Endothelial cell of hepatic sinusoid (primary cell): ENCODE results near the gene RBM17.

ENCODE experiments used
- in situ Hi-C: cut with HindIII; loops from 2 replicates; pipeline ENCODE4 v1.10.0; 2017; ENCODE audit warnings: low sequenced_read_pairs

The RBM17 gene

DNA sequence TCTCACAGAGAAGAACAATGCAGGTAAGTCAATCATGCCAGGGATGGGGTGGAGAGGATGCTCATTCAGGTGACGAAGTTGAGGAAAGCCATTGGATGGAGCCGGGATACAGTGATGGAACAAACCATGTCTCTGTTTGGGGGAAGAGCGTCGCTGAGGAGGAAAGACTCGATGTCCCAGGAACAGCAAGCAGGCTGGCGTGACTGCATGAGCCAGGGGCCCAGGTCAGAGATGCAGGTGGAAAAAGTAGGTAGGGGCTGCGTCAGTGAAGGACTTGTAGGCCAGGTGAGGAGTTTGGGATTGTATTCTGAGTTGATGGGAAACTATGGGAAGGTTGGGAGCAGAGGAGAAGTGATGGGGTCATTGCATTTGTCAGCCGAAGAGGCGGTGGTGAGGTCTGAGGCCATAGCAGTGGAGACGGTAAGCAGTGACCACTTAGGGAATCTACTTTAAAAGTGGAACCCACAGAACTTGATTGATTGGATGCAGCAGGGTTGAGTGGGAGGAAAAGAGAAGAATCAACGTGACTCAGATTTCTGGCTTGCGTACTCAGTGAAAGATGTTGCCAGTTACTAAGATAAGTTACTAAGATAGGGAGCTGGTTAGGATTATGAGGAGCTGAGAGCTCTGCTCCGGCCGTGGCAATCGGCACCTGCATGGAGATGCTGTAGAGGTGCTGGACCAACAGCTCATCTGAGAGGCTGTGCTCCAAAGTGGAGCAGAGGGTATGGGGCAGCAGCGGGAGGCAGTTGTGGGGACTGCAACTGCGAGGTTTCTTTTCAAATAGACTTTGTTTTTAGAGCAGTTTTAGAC lies 14.1 kb upstream of the RBM17 start:
- in situ Hi-C loops, result loop anchor here (25.0 kb wide), 1 partner anchor 313 kb away; no protein-coding TSS in a partner anchor

DNA sequence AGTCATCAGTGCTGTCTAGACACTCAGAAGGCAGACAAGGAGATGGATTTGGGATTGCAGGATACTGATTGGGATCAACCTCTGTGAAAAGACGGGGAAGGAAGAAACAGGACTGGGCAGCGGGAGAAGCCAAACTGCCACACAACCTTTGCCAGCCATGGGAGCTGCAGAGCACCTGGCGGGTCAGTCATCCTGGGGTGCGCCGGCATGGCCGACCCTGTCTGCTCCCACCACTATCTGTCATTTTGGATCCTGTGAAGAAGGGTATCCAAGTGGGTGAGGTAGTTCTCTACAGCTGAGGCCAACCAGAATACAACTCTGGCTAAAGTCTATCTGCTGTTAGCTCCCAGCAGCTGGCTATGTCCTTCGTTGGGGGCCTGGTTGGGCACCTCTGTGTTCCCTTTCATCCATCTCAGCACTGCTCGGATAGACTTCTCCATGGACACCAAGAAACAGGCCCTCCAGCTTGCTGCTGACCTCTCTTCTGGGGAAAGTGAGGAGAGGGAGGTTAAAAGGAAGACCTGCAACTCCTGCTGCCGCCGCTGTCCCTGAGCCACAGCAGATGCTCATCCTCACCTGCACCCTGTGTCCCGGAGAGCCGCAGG lies 11.7 kb upstream of the RBM17 start:
- in situ Hi-C loops, result loop anchor here (25.0 kb wide), 1 partner anchor 310 kb away; no protein-coding TSS in a partner anchor

DNA sequence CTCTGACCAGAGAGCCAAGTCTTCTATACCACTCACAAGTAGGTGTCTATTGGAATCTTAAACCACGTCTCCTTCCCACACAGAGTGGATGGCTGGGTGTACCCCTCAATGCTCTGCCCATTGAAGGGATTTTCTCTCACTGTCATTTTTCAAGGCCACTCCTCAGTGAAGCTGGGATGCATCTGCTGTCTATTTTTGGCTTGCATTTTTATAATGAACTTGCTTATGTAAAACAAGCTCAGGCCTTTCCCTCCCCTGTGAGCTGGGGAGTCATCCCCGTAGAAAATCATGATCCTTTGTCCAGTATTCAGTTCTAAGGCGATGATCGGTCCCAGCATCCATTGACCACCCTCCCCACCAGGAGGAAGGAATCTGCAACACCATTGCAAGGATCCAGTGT lies 9.8 kb upstream of the RBM17 start:
- in situ Hi-C loops, result loop anchor here (25.0 kb wide), 1 partner anchor 308 kb away; no protein-coding TSS in a partner anchor

DNA sequence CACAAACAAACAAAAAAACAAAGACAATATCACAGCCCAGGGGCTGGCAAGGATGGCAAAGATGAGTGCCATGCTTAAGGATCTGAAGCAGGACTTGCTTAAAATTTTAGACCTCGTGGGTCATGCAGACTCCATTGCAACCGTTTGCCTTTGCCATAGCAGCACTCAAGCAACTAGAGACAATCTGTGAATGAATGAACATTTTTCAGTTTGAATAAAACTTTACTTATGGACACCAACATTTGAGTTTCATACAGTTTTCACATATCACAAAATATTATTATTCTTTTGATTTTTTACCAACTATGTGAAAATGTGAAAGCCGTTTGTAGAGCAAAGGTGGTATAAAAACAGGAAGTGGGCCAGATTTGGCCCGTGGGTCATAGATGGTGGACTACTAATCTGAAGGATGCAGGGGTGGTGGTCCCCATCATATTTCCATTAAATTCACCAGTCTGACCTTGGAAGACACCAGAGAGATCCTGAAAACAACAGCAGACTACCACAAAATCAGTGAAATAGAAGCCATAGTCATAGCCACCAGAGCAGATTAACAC lies 8.3 kb upstream of the RBM17 start:
- in situ Hi-C loops, result loop anchor here (5.0 to 25.0 kb wide), 2 partner anchors 38 to 307 kb away; no protein-coding TSS in a partner anchor

DNA sequence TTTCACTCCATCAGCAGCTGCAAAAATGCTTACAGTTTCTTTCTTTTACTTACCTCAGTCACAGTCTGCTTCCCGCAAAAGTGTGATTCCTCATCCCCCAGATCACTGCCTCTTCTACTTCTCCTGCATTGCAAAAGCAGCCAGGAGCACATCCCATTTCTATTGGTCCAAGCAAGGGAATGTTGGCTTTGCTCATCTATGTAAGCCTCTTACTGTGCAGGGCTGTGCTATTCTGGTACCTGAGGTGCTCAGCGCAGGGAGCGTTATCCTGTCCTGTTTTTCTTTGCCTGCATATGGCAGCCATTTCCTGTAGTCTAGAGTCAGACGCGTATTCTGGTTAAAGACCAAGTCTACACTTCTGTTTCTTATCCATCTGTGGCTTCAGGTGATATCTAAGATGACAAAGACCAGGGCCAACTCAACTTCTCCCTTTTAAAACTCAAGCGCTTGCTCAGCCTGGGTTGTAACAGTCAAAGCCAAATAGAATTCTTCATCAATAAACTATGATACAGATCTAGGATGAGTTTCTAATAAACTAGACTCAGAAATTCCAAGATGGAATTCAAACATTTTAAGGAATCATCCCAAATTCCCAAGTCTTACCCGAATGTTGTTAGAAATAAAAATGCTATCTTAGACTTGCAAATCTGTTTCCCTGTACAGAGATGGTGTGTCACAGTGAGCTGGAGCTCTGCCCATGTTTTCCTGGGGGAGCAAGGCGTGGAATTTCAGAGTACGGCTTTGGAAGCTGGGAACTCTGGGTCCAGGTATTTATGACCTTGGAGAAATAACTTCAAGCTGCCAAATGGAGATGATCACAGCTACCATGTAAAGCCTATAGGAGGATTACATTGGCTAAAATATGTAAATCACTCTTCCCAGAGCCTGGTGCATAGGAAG lies 6.1 kb upstream of the RBM17 start:
- in situ Hi-C loops, result loop anchor here (5.0 to 25.0 kb wide), 2 partner anchors 40 to 305 kb away; no protein-coding TSS in a partner anchor

- in situ Hi-C loops, result loop anchor here (5.0 to 25.0 kb wide), 2 partner anchors 41 to 304 kb away; no protein-coding TSS in a partner anchor
These were observed 5.0 kb upstream of the RBM17 start for GRCh38 chr10:6083523-6084475.

DNA sequence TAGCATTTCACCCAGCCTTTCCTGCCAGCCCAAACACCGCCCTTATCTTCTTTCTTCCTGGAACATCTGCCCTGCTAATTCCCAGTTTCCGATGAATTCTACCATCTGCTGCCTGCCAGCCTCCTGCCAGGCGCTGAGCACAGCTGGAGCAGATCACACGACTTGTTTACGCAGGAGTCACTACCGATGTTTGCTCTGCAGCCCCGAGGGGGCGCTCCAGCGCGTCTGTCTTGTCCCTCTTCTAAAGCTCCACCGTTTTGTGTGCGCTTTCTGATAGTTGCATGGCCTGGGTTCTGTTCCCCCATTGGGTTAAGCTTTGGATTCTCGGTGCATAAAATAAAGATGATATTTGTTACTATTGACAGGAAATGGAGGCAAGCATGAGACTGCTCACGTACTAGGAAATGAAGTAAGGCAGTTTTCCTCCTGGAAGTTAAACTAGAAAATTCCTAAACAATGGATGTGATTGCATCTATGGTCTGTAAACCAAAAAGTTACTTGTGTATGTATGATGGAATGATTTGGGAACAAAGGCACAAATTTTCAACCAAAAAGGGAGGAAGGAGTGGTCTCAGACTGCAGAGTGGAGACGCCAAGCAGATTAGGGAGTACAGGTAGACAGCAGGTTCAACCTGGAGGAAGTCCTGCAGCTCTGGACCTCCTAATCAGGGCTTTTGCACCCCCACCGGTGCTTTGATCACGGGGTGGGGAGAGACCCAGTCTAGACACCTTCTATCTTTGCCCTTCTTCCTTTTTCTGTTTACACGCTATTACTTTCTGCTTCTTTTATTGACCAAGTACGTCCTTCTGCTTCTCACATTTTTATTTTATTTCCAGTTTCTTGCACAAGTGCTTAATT lies 2.2 kb upstream of the RBM17 start:
- in situ Hi-C loops, result loop anchor here (5.0 to 25.0 kb wide), 2 partner anchors 106 to 301 kb away; no protein-coding TSS in a partner anchor

DNA sequence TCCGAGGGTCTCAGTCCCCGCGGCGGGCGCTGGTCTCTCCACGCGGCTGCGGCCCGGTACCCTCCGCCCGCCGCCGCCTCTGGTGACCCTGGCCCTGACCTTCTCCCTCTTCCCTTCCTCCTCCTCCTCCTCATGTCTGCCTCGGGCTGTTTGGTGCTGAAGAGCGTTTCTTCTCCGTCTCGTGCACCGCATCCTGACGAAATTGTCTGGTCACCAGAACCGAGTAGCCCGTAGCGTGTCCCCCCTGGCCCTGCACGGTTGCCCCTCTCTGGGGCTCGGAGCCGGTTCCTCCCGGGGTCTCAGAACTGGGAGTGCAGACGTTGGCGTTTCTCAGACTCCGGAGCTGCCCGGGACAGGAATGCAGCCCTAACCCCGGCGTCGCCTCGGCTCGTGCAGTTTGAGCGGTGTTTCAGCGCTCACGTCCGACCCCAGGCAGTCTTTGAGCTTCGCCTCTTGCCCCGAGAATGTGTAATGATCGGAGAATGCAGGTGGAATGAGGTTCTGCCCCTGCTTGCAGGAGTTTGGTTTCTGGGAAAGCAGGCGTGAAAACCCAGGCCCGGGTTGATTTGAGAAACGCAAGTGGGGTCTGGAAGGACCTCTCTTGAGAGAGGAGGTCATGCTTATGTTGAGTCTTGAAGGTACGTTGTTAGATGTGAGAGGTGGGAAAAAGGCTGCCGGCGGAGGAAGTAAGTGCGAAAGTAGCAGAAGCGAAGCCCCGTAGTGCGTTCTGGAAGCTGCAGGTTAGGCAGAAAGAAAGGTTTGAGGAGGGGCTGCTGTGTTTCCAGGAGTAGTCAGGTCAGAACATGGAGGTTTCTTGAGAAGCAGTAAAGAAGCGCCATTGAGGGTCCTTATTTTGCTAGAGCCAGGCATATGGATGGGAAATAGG lies 743 bp downstream of the RBM17 start:
- in situ Hi-C loops, result loop anchor here (5.0 to 25.0 kb wide), 2 partner anchors 103 to 298 kb away; no protein-coding TSS in a partner anchor

DNA sequence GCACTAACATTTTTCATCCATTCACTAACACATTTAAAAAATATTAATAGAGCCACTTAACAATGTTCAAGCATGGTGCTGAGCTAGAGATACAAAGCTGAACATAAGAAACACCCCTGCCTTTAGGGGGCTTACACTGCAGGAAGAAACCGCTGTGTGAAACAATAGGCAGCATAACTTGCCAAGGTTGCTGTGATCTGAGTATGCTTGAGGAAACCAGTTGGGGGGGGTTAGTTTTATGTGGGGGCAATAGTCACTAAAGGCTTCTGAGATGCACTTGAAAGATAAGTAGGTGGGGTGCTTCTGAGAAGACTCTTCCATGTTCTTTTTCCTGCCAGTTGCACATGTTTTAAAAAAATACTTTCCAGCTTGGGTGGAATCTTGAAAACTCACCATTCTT lies 2.8 kb downstream of the RBM17 start:
- in situ Hi-C loops, result loop anchor here (25.0 kb wide), 1 partner anchor 296 kb away; no protein-coding TSS in a partner anchor

- in situ Hi-C loops, result loop anchor here (25.0 kb wide), 1 partner anchor 295 kb away; no protein-coding TSS in a partner anchor
These were observed 3.9 kb downstream of the RBM17 start for GRCh38 chr10:6092731-6093130.

DNA sequence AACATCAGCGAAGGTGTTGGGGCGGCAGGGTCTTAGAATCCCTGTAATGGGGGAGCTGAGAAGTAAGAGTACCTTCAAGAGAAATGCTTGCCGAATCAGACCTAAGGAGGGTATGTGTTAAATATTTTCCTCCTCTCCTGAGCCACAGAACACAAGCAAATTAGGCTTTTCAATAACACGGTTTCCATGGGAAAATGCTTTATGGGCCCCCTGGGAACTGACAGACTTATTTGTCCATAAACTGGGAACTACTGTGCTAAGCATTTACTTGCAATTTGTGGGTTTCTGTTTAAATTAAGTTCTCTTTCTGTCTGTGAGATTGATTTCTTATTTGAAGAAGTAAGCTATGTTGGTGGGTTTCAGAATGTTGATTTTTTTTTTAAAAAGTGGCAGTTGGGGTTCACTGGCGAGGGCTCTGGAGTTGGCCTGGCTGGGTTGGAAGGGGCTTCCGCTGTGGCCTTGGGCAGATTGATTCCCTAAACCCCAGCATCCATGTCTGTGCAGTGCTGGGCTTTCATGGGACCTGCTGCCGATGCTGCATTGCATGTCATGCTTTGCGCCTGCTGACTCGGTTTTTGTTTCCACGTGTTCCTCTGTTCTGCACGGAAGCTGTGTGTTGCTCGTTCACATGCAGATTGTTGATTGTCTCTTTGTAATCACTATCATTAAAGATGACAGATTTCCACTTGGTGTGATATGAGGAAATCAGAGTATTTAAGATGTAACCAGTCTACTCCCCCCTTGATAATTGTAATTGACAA lies 7.2 kb downstream of the RBM17 start:
- in situ Hi-C loops, result loop anchor here (25.0 kb wide), 1 partner anchor 291 kb away; no protein-coding TSS in a partner anchor

- in situ Hi-C loops, result loop anchor here (25.0 kb wide), 1 partner anchor 290 kb away; no protein-coding TSS in a partner anchor
These were observed 8.2 kb downstream of the RBM17 start for GRCh38 chr10:6097063-6097462.

- in situ Hi-C loops, result loop anchor here (25.0 kb wide), 1 partner anchor 289 kb away; no protein-coding TSS in a partner anchor
These were observed 9.3 kb downstream of the RBM17 start for GRCh38 chr10:6098156-6098555.

- in situ Hi-C loops, result no loop called here
These were observed 11.5 kb downstream of the RBM17 start for GRCh38 chr10:6100370-6100769.

DNA sequence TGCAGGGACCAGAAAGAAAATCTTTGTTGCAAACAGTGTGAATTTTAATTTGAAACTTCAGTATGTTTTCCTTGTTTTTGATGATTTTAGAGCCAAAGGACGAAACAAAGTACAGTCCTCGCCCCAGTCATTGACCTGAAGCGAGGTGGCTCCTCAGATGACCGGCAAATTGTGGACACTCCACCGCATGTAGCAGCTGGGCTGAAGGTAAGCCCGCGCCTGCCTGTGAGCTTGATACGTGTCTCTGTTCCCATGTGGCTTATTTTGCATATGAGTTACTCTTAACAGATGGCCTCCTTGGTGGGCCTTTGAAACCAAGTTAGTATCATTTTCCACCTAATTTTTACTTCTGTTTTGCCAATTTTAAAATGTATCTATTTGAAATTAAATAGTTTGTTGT lies 12.3 kb downstream of the RBM17 start:
- in situ Hi-C loops, result no loop called here

GRCh38 chr10:6102128-6102527 lies 13.3 kb downstream of the RBM17 start:
- in situ Hi-C loops, result no loop called here
